KOPT-K1 (cell line): Measurements from ENCODE around the gene SPOP.
A peak's percentile ranks its signal among the peaks of the same experiment; 100 is the strongest.
"Not testable (repeated sequence)": the region's sequence is repeated elsewhere in the genome, so short reads cannot be mapped to it uniquely, and the experiment has no call there.

Experiments used
- H3K27ac ChIP-seq: fragments of 200-600 bp; sonication (generic); 2 replicates; pipeline ENCODE4 v1.5.1; 2016; ENCODE audit warnings: antibody characterized with exemption, mild to moderate bottlenecking, low read depth, low read length; ENCODE audit not compliant: poor library complexity, severe bottlenecking
- H3K36me3 ChIP-seq: fragments of 200-600 bp; sonication (generic); 2 replicates; pipeline ENCODE4 v1.5.1; 2017; ENCODE audit warnings: antibody characterized with exemption, mild to moderate bottlenecking, low read length, moderate library complexity; ENCODE audit not compliant: insufficient read depth
- H3K9me3 ChIP-seq: fragments of 200-600 bp; sonication (generic); 2 replicates; pipeline ENCODE4 v1.5.1; 2017; ENCODE audit warnings: antibody characterized with exemption, low read length, mild to moderate bottlenecking; ENCODE audit not compliant: insufficient read depth, poor library complexity, severe bottlenecking

SPOP gene

DNA sequence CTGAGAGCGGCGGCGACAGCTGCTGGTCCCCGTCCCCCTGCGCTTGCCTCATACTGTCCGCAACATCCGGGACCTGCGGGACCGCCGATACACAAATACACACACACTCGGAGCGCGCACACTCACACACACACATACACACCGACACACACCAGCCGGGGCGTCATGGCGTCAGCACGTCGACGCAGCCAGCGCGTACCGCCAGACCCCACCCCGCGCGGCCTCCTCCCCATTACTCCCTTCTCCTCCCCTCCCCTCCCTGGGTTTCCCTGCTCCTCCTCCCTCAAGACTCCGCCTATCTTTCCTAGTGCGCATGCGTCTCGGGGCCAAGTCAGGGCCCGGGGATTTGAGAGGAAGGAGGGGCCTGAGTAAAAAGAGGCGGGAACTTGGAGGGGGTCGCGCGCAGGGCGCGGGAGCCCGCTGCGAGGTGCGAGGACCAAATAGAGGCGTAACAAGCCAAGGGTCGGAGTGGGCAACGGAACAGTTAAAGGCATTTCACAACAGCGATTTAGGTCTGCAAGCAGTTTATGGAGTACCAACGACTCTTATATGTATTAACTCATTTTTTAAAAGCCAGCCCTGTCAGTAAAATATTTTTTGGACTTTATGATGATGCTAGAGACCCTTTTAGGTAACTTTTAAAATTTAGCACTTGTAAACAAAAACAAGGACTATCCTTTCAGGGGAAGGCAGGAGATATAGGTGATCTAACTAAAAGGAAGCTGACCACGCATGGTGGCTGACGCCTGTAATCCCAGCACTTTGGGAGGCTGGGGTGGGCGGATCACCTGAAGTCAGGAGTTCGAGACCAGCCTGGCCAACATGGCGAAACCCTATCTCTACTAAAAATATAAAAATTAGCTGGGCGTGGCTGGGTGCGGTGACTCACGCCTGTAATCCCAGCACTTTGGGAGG is at the start of gene SPOP:
SPOP (minus strand) TSS at position 165 of the 915 bp plus-strand sequence. CDS start 55,287 bp downstream, outside the sequence.
- no peaks in the 10 kb centered on the region for H3K9me3 ChIP-seq
- H3K27ac ChIP-seq: peak within 1 kb of the TSS; percentile 78
- H3K36me3 ChIP-seq: peaks cover 17% of the 10 kb centered on the region

GRCh38 chr17:49727380-49727779 is 49.5 kb upstream of the SPOP start:
- Histone ChIP-seq H3K36me3 (peaks cover 85% of the 10 kb centered on the region), H3K9me3 (no peaks in the 10 kb centered on the region), H3K27ac (no peak overlapping the region)

DNA sequence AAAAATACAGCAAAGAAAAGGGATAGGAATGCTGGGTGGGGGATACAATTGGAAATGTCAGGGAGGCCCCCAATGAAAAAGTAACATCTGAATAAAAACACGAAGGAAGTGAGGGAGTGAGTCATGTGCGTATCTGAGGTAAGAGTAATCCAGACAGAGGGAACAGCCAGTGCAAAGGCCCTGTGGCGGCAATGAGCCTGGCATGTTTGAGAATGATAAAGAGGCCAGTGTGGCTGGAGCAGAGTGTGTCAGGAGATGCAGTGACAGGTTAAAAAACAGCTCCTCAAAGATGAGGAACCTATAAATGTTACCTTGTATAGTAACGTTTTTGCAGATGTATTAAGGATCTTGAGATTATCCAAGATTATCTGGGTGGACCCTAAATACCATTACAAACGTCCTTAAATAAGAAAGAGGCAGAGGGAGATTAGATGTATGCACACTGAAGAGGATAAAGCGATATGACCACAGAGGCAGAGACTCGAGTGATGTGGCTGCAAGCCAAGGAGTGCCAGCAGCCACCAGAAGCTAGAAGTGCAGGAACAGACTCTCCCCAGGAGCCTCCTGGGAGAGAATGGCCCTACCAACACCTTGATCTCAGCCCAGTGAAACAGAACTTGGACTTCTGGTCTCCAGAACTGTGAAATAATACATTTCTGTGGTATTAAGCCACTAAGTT is 47.7 kb upstream of the SPOP start:
- Histone ChIP-seq H3K27ac (no peak overlapping the region), H3K36me3 (peaks cover 87% of the 10 kb centered on the region), H3K9me3 (no peaks in the 10 kb centered on the region)

DNA sequence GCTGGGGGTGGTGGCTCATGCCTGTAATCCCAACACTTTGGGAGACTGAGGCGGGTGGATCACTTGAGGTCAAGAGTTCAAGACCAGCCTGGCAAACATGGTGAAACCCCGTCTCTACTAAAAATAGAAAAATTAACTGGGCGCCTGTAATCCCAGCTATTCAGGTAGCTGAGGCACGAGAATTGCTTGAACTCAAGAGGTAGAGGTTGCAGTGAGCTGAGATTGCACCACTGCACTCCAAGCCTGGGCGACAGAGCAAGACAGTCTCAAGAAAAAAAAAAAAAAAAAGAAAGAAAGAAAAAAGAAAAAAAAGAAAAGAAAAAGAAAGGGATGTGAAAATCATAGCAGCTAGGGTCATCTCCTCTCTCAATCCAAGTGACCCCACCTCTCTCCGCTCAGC is 46.7 kb upstream of the SPOP start:
- H3K27ac ChIP-seq: not testable (repeated sequence)

GRCh38 chr17:49723423-49723822 is 45.5 kb upstream of the SPOP start:
- Histone ChIP-seq H3K36me3 (peaks cover 97% of the 10 kb centered on the region), H3K27ac (peak overlapping the region; percentile 35)

More for the DNA sequence above, 46.7 kb upstream of the SPOP start:
- H3K9me3 ChIP-seq: not testable (repeated sequence)
- H3K36me3 ChIP-seq: peaks cover 93% of the 10 kb centered on the region

DNA sequence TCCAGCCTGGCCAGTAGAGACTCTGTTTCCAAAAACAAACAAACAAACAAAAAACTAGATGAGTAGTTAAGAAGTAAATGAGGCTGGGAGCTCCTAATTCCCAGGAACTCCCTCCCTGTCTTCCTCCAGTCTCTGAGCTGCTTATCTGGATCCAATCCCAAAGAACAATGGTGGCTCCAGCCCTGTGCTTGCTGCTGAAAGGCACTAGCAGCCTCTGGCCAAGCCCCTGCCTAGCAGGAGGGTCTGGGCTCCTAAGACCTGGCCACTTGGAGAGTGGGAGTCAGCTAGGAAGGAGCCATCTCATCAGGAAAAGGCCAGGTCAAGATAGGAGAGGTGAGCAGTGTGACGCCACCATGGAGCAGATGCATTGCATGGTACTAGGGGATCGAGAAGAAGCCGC is 44.2 kb upstream of the SPOP start:
- peaks cover 97% of the 10 kb centered on the region for H3K36me3 ChIP-seq
- H3K27ac ChIP-seq: no peak overlapping the region

More at GRCh38 chr17:49723423-49723822, 45.5 kb upstream of the SPOP start:
- H3K9me3 ChIP-seq: no peaks in the 10 kb centered on the region

GRCh38 chr17:49717371-49717861 is 39.5 kb upstream of the SPOP start:
- H3K36me3 ChIP-seq: peaks cover 98% of the 10 kb centered on the region
- H3K9me3 ChIP-seq: no peaks in the 10 kb centered on the region
- no peak overlapping the region for H3K27ac ChIP-seq

More for the DNA sequence above, 44.2 kb upstream of the SPOP start:
- H3K9me3 ChIP-seq: no peaks in the 10 kb centered on the region

GRCh38 chr17:49716668-49717364 is 38.9 kb upstream of the SPOP start:
- H3K27ac ChIP-seq: no peak overlapping the region
- H3K36me3 ChIP-seq: peaks cover 98% of the 10 kb centered on the region
- no peaks in the 10 kb centered on the region for H3K9me3 ChIP-seq

GRCh38 chr17:49715717-49716279 is 37.9 kb upstream of the SPOP start:
- Histone ChIP-seq H3K36me3 (peaks cover 98% of the 10 kb centered on the region), H3K27ac (no peak overlapping the region), H3K9me3 (no peaks in the 10 kb centered on the region)

GRCh38 chr17:49715216-49715615 is 37.3 kb upstream of the SPOP start:
- H3K27ac ChIP-seq: no peak overlapping the region
- H3K36me3 ChIP-seq: peaks cover 98% of the 10 kb centered on the region
- H3K9me3 ChIP-seq: no peaks in the 10 kb centered on the region

DNA sequence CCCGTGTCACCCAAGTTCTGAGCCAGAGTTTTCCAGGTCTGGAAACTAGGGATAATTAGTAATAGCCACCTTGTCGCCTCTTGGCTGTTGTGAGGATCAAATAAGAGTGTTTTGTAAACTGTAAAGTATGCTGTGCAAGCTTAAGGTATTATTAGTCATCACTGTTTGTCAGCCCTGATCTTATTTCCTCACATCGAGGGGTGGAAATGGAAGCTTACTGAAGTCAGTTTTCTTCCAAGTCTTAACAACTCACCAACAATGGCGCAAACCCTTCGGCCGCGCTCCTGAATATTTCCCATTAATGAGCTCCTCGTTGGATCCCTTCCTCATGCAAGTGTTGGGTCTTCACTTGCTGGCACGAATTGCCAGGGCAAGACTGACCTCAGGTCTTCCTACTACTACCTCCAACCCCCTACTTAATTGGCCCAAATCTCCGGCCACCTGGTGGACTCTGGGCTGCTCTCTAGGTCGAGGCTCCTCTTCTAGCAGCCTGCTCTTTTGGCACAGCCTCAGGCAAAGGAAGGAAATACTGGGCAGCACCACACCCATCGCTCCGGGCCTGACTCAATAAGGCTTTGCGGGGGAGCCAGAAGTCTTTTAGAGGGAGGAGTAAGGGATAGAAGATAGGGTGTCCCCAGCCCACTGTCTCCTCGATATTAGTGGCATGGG is 30.8 kb upstream of the SPOP start:
- H3K36me3 ChIP-seq: peaks cover 68% of the 10 kb centered on the region
- H3K9me3 ChIP-seq: no peaks in the 10 kb centered on the region
- H3K27ac ChIP-seq: peak overlapping the region; percentile 87

GRCh38 chr17:49707608-49708514 is 30.0 kb upstream of the SPOP start, which contains the start of gene SLC35B1:
SLC35B1 (minus strand) TSS chr17:49707964; CDS start chr17:49707833, 131 bp downstream.
- H3K36me3 ChIP-seq: peaks cover 68% of the 10 kb centered on the region
- no peaks in the 10 kb centered on the region for H3K9me3 ChIP-seq

DNA sequence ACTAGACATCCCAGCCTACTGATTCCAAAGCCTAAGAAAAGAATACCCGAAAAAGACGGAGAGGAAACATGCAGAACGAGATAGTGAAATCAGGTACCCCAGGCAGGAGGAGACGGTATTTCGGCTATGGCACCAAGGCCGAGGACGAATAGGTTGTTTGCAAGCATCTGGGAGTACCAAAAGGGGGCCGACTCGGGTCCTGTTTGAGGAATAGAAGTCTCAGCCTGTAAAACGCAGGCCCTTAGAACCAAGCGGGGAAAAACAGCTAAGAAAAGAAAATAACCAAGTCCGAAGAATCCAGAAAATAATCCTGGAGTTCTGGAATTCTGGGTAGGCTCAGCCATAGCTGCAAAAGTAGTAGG is 29.3 kb upstream of the SPOP start:
- H3K27ac ChIP-seq: peak overlapping the region; percentile 87
- H3K9me3 ChIP-seq: no peaks in the 10 kb centered on the region
- H3K36me3 ChIP-seq: peaks cover 70% of the 10 kb centered on the region

More at GRCh38 chr17:49707608-49708514, 30.0 kb upstream of the SPOP start, which contains the start of gene SLC35B1:
- peak within 1 kb of the TSS; percentile 87 for H3K27ac ChIP-seq
